ENCODE results near the gene FOXP2.
"Not testable (repeated sequence)": the region's sequence is repeated elsewhere in the genome, so short reads cannot be mapped to it uniquely, and the experiment has no call there.

The FOXP2 gene

GRCh38 chr7:114422507-114423501 is 8.2 kb downstream of the FOXP2 start:
- DNase-seq = peak; percentile 48

GRCh38 chr7:114426382-114426781 is 11.8 kb downstream of the FOXP2 start:
- no peak for DNase-seq

- DNase-seq = peak; percentile 36
Measured at GRCh38 chr7:114426824-114427223, 12.2 kb downstream of the FOXP2 start.

GRCh38 chr7:114428211-114428610 is 13.6 kb downstream of the FOXP2 start:
- DNase-seq = no peak

DNA sequence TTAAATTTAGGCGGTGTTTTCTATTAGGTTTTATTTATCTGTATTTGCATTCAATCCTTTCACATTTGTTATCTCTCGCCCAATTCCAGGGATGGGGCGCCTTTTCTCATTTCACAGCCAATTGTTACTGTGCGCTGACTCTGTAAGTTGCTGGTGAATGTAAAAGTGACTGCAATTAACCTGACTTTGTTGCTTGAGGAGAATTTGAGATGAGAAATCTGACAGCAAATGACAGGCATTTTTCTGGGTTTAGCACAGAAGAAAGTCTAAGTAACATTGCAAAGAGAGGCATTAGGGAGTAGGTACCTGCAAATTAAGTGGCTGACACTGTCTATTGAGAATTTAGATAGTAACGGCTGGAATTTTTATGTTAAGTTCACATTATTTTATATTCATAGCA is 16.6 kb downstream of the FOXP2 start:
- no peak for DNase-seq

DNA sequence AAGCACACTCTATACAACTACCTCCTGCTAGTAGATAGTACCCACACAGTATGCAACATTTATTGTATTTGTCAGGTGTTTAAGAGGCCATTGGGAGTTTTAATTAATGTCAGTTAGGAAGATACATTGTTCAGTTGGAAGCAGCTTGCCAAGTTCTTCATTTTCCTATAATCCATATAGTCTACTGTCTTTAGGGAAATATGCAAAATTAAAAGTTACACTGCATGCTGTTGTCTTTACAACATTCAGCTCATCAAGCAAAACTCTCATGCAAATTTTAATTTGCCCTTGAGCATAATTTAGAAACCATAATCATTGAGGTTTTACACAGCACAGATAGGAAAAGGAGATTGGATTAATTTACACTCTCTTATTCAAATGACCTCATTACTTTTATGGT is 17.4 kb downstream of the FOXP2 start:
- DNase-seq = no peak

GRCh38 chr7:114432703-114433102 is 18.1 kb downstream of the FOXP2 start:
- DNase-seq = no peak

GRCh38 chr7:114439581-114439980 is 25.0 kb downstream of the FOXP2 start:
- DNase-seq = no peak

- not testable (repeated sequence) for DNase-seq
Measured at GRCh38 chr7:114440927-114441326, 26.3 kb downstream of the FOXP2 start.

DNA sequence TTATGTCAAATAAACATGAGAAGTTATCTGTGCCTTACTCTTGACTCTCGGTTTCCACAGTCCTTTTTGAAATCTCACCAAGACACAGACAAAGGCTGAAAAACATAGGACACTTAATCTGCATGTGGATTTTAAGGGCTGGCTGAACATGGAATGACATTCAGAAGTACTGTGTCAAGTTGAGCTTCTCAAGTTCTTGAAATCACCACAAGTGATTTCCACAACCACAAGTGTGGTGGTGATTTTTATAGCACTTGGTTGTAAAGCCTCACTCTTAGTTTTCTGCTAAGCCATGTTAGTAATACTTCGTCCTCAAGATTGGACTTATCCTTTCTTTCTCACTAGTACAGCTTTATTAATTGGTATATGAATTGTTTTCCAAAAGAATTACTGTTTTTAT is 29.6 kb downstream of the FOXP2 start:
- DNase-seq = no peak

DNA sequence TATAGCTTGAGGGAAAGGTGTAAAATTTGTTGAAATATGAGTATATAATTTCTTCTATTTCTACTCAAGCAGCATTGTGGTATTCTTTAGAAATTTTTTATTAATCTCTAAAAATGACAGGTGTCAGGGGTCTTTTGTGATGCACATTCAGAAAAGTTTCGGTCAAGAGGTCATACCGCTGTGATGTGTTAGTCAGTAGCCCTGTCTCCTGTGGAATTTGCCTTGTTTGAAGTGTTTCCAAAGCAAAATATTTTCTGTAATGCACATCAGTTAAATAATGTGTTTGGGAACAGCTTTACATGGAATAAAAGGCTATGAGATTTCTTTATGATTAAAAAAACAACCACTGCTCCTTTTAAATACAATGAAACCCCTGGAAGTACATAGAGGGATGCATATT is 35.8 kb downstream of the FOXP2 start:
- DNase-seq = no peak

DNA sequence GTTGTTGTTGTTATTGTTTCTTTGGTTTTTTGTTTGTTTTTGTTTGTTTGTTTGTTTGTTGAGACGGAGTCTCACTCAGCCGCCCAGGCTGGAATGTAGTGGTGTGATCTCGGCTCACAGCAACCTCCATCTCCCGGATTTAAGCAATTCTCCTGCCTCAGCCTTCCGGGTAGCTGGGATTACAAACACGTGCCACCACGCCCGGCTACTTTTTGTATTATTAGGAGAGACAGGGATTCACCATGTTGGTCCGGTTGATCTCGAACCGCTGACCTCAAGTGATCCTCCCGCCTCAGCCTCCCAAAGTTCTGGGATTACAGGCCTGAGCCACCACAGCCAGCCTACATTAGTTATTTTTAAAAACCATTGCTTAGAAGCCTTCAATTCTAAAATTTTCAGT is 45.0 kb downstream of the FOXP2 start:
- no peak for DNase-seq

- no peak for DNase-seq
Measured at GRCh38 chr7:114460021-114460420, 45.4 kb downstream of the FOXP2 start.

GRCh38 chr7:114466917-114467316 is 52.3 kb downstream of the FOXP2 start:
- no peak for DNase-seq

DNA sequence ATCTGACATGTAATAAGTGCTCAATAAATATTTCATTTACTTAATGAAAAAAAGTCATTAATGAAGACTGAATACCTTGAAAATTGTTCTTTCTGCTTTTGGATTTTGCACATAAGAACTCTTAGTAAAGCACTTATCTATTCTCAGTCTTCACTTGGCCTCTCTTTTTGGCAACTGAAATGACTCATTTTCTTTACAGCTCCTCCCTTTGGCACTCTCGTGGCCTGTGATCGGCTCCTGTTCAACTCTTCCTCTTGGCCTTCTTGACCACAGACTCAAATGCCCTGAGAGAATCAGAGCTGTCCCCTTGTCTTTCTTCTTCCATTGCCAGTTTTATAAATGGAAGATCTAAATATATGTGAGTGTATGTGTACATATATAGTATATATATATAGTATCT is 54.2 kb downstream of the FOXP2 start:
- DNase-seq = peak; percentile 58

DNA sequence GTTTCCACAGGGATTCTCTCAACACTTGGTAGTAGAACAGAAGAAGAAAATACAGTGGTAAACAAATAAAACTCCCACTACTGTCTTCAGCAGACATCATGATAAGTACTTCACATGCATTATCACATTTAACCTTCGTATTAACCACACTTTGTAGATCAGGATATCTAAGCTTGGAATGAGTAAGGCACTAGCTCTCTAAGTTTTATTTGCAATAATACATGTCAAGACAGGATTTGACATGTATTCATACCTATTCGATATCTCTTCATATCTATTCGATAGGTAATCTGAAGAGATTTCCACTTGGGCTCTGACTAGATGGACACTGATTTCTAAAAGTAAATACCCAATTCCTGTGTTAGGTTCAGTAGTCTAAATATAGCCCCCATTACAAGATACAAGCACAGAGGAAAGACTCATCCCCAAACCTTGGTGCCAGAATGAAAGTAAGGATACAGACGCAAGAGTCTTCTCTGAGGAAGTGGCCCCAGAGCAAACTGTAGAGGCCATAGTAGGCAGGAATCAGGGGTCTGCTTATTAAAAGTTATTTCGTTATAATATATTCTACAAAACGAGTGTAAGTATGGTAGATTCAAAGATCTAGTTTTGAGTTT is 58.4 kb downstream of the FOXP2 start:
- DNase-seq = no peak

GRCh38 chr7:114478384-114478783 is 63.8 kb downstream of the FOXP2 start:
- no peak for DNase-seq

- DNase-seq = no peak
Measured at GRCh38 chr7:114481999-114482398, 67.4 kb downstream of the FOXP2 start.

GRCh38 chr7:114484226-114484625 is 69.6 kb downstream of the FOXP2 start:
- no peak for DNase-seq

GRCh38 chr7:114487174-114487573 is 72.6 kb downstream of the FOXP2 start:
- no peak for DNase-seq

GRCh38 chr7:114488696-114489095 is 74.1 kb downstream of the FOXP2 start:
- DNase-seq = no peak

DNA sequence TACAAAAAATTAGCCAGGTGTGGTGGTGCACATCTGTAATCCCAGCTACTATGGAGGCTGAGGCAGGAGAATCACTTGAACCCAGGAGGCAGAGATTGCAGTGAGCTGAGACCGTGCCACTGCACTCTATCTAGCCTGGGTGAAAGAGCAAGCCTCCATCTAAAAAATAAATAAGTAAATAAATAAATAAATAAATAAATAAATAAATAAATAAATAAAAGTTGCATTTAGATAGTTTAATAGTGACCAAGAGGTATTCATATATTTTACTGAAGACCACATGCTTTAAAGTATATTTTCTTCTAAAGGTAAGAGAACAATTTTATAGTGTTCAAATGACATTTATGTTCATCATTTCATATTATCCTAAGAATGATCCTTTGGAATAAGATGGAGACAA is 82.9 kb downstream of the FOXP2 start:
- not testable (repeated sequence) for DNase-seq

DNA sequence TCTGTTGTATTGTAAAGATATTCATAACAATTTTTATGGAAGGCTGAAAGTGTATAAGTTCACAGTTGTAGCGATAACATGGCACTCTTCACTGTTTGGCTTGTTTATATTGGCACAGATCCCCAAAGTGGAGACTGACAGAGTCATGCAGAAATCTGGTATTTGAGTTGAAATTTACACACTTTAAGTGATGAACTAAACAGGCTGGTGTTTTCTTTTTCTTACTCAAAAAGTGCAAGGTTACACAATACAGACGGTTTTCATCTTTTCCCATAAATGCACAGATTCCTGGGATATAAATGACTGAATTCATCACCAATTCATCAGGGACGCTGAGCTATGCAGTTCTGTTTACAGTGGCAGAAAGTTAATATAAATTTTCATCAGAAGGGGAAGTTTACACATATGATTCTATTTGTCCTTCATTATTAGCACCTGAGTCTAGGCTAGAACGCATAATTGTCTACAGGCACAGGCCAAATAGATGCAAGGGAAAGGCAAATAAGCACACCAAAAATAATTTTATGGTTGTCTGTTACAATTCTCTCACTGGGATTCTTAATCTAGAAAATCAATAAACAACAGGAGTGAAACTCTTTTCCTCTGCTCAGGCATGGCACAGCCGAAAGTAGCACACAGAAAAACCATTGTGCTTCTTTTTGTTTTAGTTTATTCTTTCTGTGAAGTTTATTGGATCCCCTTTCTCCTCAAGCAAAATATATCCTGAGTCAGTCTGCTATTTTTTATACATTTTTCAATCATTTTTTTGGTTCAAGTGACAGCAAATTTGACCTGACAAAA is 88.0 kb downstream of the FOXP2 start:
- DNase-seq = no peak

All from OCI-M1 (cell line).